H1 (cell line): Measurements from ENCODE around the gene MYBPC1. TPM values are rescaled to one million over a fixed set of nuclear protein-coding genes. Genes with fewer than 3 reads are reported as not detected.

Source experiments
- CTCF ChIA-PET: fragments of 300-600 bp; sonication (Branson Sonifier 250); formaldehyde crosslinking; loops from one replicate; lab custom pipeline; 2021; ENCODE audit not compliant: partially characterized antibody; lab: Charles Lee
- POLR2A ChIA-PET: fragments of 300-600 bp; sonication (Branson Sonifier 250); formaldehyde crosslinking; loops from one replicate; lab custom pipeline; 2021; ENCODE audit warnings: inconsistent platforms; ENCODE audit not compliant: partially characterized antibody; lab: Charles Lee
- DNase-seq, 2 experiments: peaks; one replicate each; pipeline versions ENCODE4 v3.0.0 to v3.0.0-alpha.2; 2010 to 2022; ENCODE audit warnings: low spot score in 2 of 2, low read depth in 1 of 2, mixed read lengths in 1 of 2
- FAIRE-seq: peaks from 2 replicates; lab custom pipeline; 2011; peaks lifted over from hg19 to GRCh38; lab: Jason Lieb, UNC
- H2AFZ ChIP-seq: 2 replicates; pipeline ENCODE4 v1.8.1; 2012; ENCODE audit warnings: low read length, inconsistent platforms
- H2AK5ac ChIP-seq: 2 replicates; pipeline ENCODE4 v1.6.1; 2013; ENCODE audit warnings: low read depth, low read length
- H2BK120ac ChIP-seq: replicated peaks from 2 replicates; pipeline ENCODE3; 2013; ENCODE audit warnings: low read depth, low read length, inconsistent platforms
- H2BK12ac ChIP-seq: 2 replicates; pipeline ENCODE4 v1.6.1; 2013; ENCODE audit warnings: low read depth, low read length
- H2BK15ac ChIP-seq: 2 replicates; pipeline ENCODE4 v1.6.1; 2013; ENCODE audit warnings: low read length
- H2BK20ac ChIP-seq: 2 replicates; pipeline ENCODE4 v1.6.1; 2013; ENCODE audit warnings: low read length
- H2BK5ac ChIP-seq: 2 replicates; pipeline ENCODE4 v1.6.1; 2013; ENCODE audit warnings: low read depth, low read length
- H3K14ac ChIP-seq: 2 replicates; pipeline ENCODE4 v1.6.1; 2013; ENCODE audit warnings: inconsistent platforms; ENCODE audit not compliant: insufficient read length
- H3K18ac ChIP-seq: 2 replicates; pipeline ENCODE4 v1.6.1; 2013; ENCODE audit warnings: low read length; ENCODE audit errors: extremely low read depth
- H3K23ac ChIP-seq: 2 replicates; pipeline ENCODE4 v1.6.1; 2013; ENCODE audit warnings: inconsistent platforms; ENCODE audit not compliant: insufficient read length
- H3K23me2 ChIP-seq: 2 replicates; pipeline ENCODE4 v1.6.1; 2013; ENCODE audit warnings: low read depth, low read length
- H3K27ac ChIP-seq: 2 replicates; pipeline ENCODE4 v1.6.1; 2011; ENCODE audit warnings: low read depth, low read length, inconsistent platforms
- H3K27me3 ChIP-seq, 4 experiments: replicated peaks in 1 of 4; 1 replicate in 1 of 4; 2 replicates in 3 of 4; pipeline versions ENCODE4 v1.6.1 to v1.8.1; 2011 to 2013; ENCODE audit warnings: low read length in 3 of 4, mild to moderate bottlenecking in 3 of 4, inconsistent platforms in 2 of 4, mixed read lengths in 2 of 4, moderate library complexity in 1 of 4; ENCODE audit not compliant: control insufficient read depth in 3 of 4, insufficient read depth in 3 of 4; ENCODE audit errors: extremely low read depth in 1 of 4
- H3K36me3 ChIP-seq, 4 experiments: 2 replicates each; pipeline versions ENCODE4 v1.6.1 to v1.8.1; 2011 to 2013; ENCODE audit warnings: mild to moderate bottlenecking in 4 of 4, low read length in 3 of 4, moderate library complexity in 2 of 4, control low read depth in 1 of 4, inconsistent platforms in 1 of 4; ENCODE audit not compliant: insufficient read depth in 4 of 4, control insufficient read depth in 2 of 4
- H3K4ac ChIP-seq: replicated peaks from 2 replicates; pipeline ENCODE3; 2013; ENCODE audit warnings: low read length, low read depth, mixed read lengths, inconsistent platforms; ENCODE audit not compliant: insufficient read length
- H3K4me1 ChIP-seq, 4 experiments: replicated peaks in 1 of 4; 1 replicate in 1 of 4; 2 replicates in 3 of 4; pipeline versions ENCODE4 v1.6.1 to v1.8.1; 2011 to 2013; ENCODE audit warnings: low read length in 3 of 4, inconsistent platforms in 2 of 4, mixed read lengths in 1 of 4; ENCODE audit not compliant: insufficient read depth in 4 of 4, control insufficient read depth in 3 of 4
- H3K4me2 ChIP-seq, 2 experiments: 2 replicates each; pipeline versions ENCODE4 v1.6.1 to v1.8.1; 2011 to 2013; ENCODE audit warnings: low read depth in 2 of 2, low read length in 2 of 2, control low read depth in 1 of 2, inconsistent platforms in 1 of 2, mild to moderate bottlenecking in 1 of 2; ENCODE audit not compliant: insufficient read depth in 1 of 2
- H3K4me3 ChIP-seq, 4 experiments: fragments of 200-600, 300-600 bp in 1 of 4; sonication (generic), shearing (Covaris generic), sonication (Bioruptor Twin) in 1 of 4; 2 replicates each; pipeline versions ENCODE4 v1.5.1 to v1.8.1; 2011 to 2016; ENCODE audit warnings: low read length in 4 of 4, low read depth in 3 of 4, control low read depth in 2 of 4, inconsistent platforms in 2 of 4, mild to moderate bottlenecking in 2 of 4, mixed read lengths in 1 of 4, moderate library complexity in 1 of 4; ENCODE audit not compliant: insufficient read depth in 2 of 4; ENCODE audit errors: extremely low read depth in 1 of 4
- H3K56ac ChIP-seq: replicated peaks from 2 replicates; pipeline ENCODE3; 2013; ENCODE audit warnings: low read depth, mild to moderate bottlenecking, mixed read lengths, low read length, inconsistent platforms; ENCODE audit not compliant: insufficient read length
- H3K79me1 ChIP-seq: 2 replicates; pipeline ENCODE4 v1.6.1; 2013; ENCODE audit warnings: low read depth, low read length, control low read depth
- H3K79me2 ChIP-seq, 2 experiments: 2 replicates each; pipeline versions ENCODE4 v1.6.1 to v1.8.1; 2012 to 2013; ENCODE audit warnings: low read length in 2 of 2, mild to moderate bottlenecking in 2 of 2, inconsistent platforms in 1 of 2; ENCODE audit not compliant: insufficient read depth in 2 of 2, control insufficient read depth in 1 of 2
- H3K9ac ChIP-seq, 4 experiments: replicated peaks in 1 of 4; 1 replicate in 1 of 4; 2 replicates in 3 of 4; pipeline versions ENCODE4 v1.6.1 to v1.8.1; 2011 to 2013; ENCODE audit warnings: low read depth in 3 of 4, low read length in 3 of 4, control low read depth in 2 of 4, mild to moderate bottlenecking in 2 of 4, moderate library complexity in 2 of 4, inconsistent platforms in 1 of 4; ENCODE audit errors: extremely low read depth in 1 of 4
- H3K9me3 ChIP-seq, 2 experiments: 2 replicates each; pipeline versions ENCODE4 v1.6.1 to v1.8.1; 2012 to 2013; ENCODE audit warnings: mild to moderate bottlenecking in 2 of 2, moderate library complexity in 2 of 2, control low read depth in 1 of 2, inconsistent platforms in 1 of 2, low read depth in 1 of 2, low read length in 1 of 2, mixed read lengths in 1 of 2; ENCODE audit not compliant: insufficient read depth in 2 of 2
- H4K20me1 ChIP-seq, 2 experiments: replicated peaks in 1 of 2; 2 replicates each; pipeline versions ENCODE3 to v1.8.1; 2011 to 2013; ENCODE audit warnings: inconsistent platforms in 2 of 2, low read length in 2 of 2, mild to moderate bottlenecking in 1 of 2; ENCODE audit not compliant: insufficient read depth in 2 of 2, control insufficient read depth in 1 of 2
- H4K5ac ChIP-seq: 2 replicates; pipeline ENCODE4 v1.6.1; 2013; ENCODE audit warnings: low read length, low read depth, mixed read lengths, inconsistent platforms; ENCODE audit not compliant: insufficient read length
- H4K8ac ChIP-seq: 2 replicates; pipeline ENCODE4 v1.8.0; 2013; ENCODE audit warnings: mild to moderate bottlenecking, moderate library complexity, low read length, inconsistent platforms; ENCODE audit not compliant: insufficient read depth; ENCODE audit errors: extremely low read depth
- H4K91ac ChIP-seq: replicated peaks from 2 replicates; pipeline ENCODE3; 2013; ENCODE audit warnings: low read length, mixed read lengths, inconsistent platforms; ENCODE audit not compliant: insufficient read length
- CBX5 ChIP-seq: fragments of 300-800, 300-1000 bp; sonication (generic); IDR thresholded peaks from 2 replicates; pipeline ENCODE4 v1.7.1; 2016; ENCODE audit warnings: antibody characterized with exemption, low read length, low read depth
- RNF2 ChIP-seq: fragments of 200-900, 300-1000 bp; sonication (generic); IDR thresholded peaks from 2 replicates; pipeline ENCODE4 v1.7.1; 2016; ENCODE audit warnings: borderline replicate concordance, low read depth, mild to moderate bottlenecking, antibody characterized with exemption, low read length; ENCODE audit not compliant: poor library complexity, severe bottlenecking; ENCODE audit errors: missing control alignments
- SP1 ChIP-seq: IDR thresholded peaks from 2 replicates; pipeline ENCODE4 v1.6.1; 2011; ENCODE audit warnings: low read depth, low read length
- SP2 ChIP-seq: IDR thresholded peaks from 2 replicates; pipeline ENCODE4 v1.6.1; 2012; ENCODE audit warnings: mild to moderate bottlenecking, low read length, inconsistent platforms
- TCF12 ChIP-seq: IDR thresholded peaks from 2 replicates; pipeline ENCODE4 v1.6.1; 2011; ENCODE audit warnings: low read depth, mild to moderate bottlenecking, low read length
- TEAD4 ChIP-seq: IDR thresholded peaks from 2 replicates; pipeline ENCODE4 v1.6.1; 2012; ENCODE audit warnings: low read depth, low read length, inconsistent platforms, mixed read lengths
- USF2 ChIP-seq: IDR thresholded peaks from 2 replicates; pipeline ENCODE4 v1.6.1; 2011; ENCODE audit warnings: low read length, improper control_type of control experiment
- WGBS, 2 experiments: shearing (Covaris generic) in 1 of 2; methylation state at CpG; one replicate each; pipeline versions ENCODE4 v1.1.6 to v1.1.7; 2013 to 2015; ENCODE audit warnings: low lambda C conversion rate in 2 of 2, mixed read lengths in 2 of 2, inconsistent platforms in 1 of 2, low coverage in 1 of 2, missing lambda C conversion rate in 1 of 2; ENCODE audit not compliant: insufficient replicate concordance in 2 of 2, insufficient coverage in 1 of 2, insufficient read length in 1 of 2; ENCODE audit errors: extremely low coverage in 1 of 2, missing lambda C conversion rate in 1 of 2; 5-methylcytosine and 5-hydroxymethylcytosine counted together
- polyA plus RNA-seq, 7 experiments: library from polyadenylated mRNA; depleted of rRNA in 3 of 7; stranded (reverse) in 5 of 7; unstranded in 2 of 7; fragments of >200 nt in 5 of 7; fragments of 200-250 nt in 2 of 7; gene quantifications; 1 replicate in 5 of 7; 2 replicates in 1 of 7; 4 replicates in 1 of 7; pipeline versions ENCODE4 v1.2.1 to v1.2.3, GENCODE V29; 2011 to 2013; ENCODE audit warnings: missing spikeins in 2 of 7, mixed read lengths in 2 of 7
- total RNA-seq: library from RNA; stranded (reverse); fragmentation: NEBNext Ultra II Directional; extraction: Animal tissue kit (Norgen Biotek cat#: 25700); gene quantifications from 2 replicates; pipeline ENCODE4 v1.2.1, GENCODE V29; 2021

MYBPC1 gene
- total and polyA plus RNA-seq, 2 of the 8 experiments (the other 6 are each of a cell fraction or from before 2014, with no cell fraction given), result not detected

DNA sequence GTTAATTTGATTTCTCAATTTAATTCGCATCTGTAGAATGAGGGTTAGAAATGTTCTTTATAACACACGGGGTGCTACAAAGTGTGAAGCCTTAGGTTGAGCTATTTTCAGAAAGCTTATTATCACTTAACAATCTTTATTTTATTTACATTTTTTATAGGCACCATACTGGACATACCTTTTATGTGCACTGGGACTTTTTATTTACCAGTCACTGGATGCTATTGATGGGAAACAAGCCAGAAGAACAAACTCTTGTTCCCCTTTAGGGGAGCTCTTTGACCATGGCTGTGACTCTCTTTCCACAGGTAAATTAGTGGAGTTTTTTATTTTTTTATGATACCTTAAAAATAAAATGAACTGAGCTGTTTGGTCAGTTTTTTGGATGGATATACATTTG, 119.2 kb downstream of the MYBPC1 start:
- no peak overlapping the region for H2AFZ ChIP-seq
- no peaks in the 10 kb centered on the region for H4K20me1 ChIP-seq
- H4K91ac ChIP-seq, result no peak overlapping the region
- H3K23me2 ChIP-seq, result no peaks in the 10 kb centered on the region
- H3K14ac ChIP-seq, result no peak overlapping the region
- H3K18ac ChIP-seq, result no peak overlapping the region
- no peak overlapping the region for H2BK20ac ChIP-seq
- no peak overlapping the region for H3K4ac ChIP-seq
- peaks cover 0 to 4% (median 0%) of the 10 kb centered on the region in 4 experiments; a peak in 1 of 7 replicates for H3K4me1 ChIP-seq
- CTCF ChIA-PET, result interaction anchor here (1.0 to 1.2 kb wide), 2 partner anchors 10 to 14 kb away, joined by 3 to 6 read pairs; no protein-coding TSS in a partner anchor
- H3K4me3 ChIP-seq, result no peak overlapping the region
- no peak for DNase-seq
- WGBS, 2 experiments, result 89% methylated on average over 2 of the region's 2 CpGs; no CpG with 5 or more reads in 1 of the 2 experiments
- FAIRE-seq, result no peak
- no peak overlapping the region for H2BK120ac ChIP-seq
- H4K8ac ChIP-seq, result no peak overlapping the region
- no peak for TF ChIP-seq TEAD4
- TF ChIP-seq RNF2, result no peak
- TF ChIP-seq SP1, result no peak
- TF ChIP-seq USF2, result no peak
- TF ChIP-seq CBX5, result no peak
- no peak for TF ChIP-seq TCF12
- no peak for TF ChIP-seq SP2
- H2BK12ac ChIP-seq, result no peak overlapping the region
- H3K9me3 ChIP-seq, result no peaks in the 10 kb centered on the region
- H3K23ac ChIP-seq, result no peak overlapping the region
- no peak overlapping the region for H4K5ac ChIP-seq
- no peak overlapping the region for H2BK15ac ChIP-seq
- no peak overlapping the region for H3K9ac ChIP-seq
- no peaks in the 10 kb centered on the region for H3K27me3 ChIP-seq
- no peaks in the 10 kb centered on the region for H3K36me3 ChIP-seq
- H3K79me1 ChIP-seq, result no peaks in the 10 kb centered on the region; the same call in 1 of the 2 replicates
- no peak overlapping the region for H2AK5ac ChIP-seq
- no peak overlapping the region for H2BK5ac ChIP-seq
- H3K27ac ChIP-seq, result no peak overlapping the region
- no peak overlapping the region for H3K56ac ChIP-seq
- POLR2A ChIA-PET, result no interaction called here
- H3K79me2 ChIP-seq, result peaks cover 0 to 7% of the 10 kb centered on the region in 2 experiments; a peak in 1 of 4 replicates
- no peak overlapping the region for H3K4me2 ChIP-seq
